GM19324 (cell line): ENCODE measurements around the gene SPART.
"Not testable (repeated sequence)": the region's sequence is repeated elsewhere in the genome, so short reads cannot be mapped to it uniquely, and the experiment has no call there.

Source experiments
- ATAC-seq: cut with Tn5 transposase; IDR thresholded peaks from one replicate; pipeline ENCODE4 v1.9.1; 2021; ENCODE audit warnings: mild to moderate bottlenecking, moderate library complexity; ENCODE audit not compliant: unreplicated experiment, low FRiP score

The SPART gene

GRCh38 chr13:36323408-36323807 lies 22.8 kb downstream of the SPART start:
- no peak for ATAC-seq

GRCh38 chr13:36319793-36320192 lies 26.4 kb downstream of the SPART start:
- ATAC-seq: not testable (repeated sequence)

- no peak for ATAC-seq
These were observed 32.9 kb downstream of the SPART start for GRCh38 chr13:36313047-36313969.

- no peak for ATAC-seq
These were observed 35.6 kb downstream of the SPART start for GRCh38 chr13:36310417-36311108.

GRCh38 chr13:36302289-36302688 lies 43.9 kb downstream of the SPART start:
- no peak for ATAC-seq

GRCh38 chr13:36299469-36299868 lies 46.7 kb downstream of the SPART start:
- not testable (repeated sequence) for ATAC-seq

- no peak for ATAC-seq
These were observed 47.6 kb downstream of the SPART start for GRCh38 chr13:36298535-36299068.

GRCh38 chr13:36297366-36298338 lies 48.5 kb downstream of the SPART start, which contains the start of gene CCDC169:
Gene CCDC169 (minus strand): TSS chr13:36297814. CDS start chr13:36297719, 95 bp downstream.
- peak; percentile 61 for ATAC-seq

- no peak for ATAC-seq
These were observed 52.1 kb downstream of the SPART start for GRCh38 chr13:36294096-36294495.

GRCh38 chr13:36293497-36293896 lies 52.7 kb downstream of the SPART start:
- no peak for ATAC-seq

GRCh38 chr13:36288794-36289391 lies 57.3 kb downstream of the SPART start:
- ATAC-seq: no peak

GRCh38 chr13:36286006-36286405 lies 60.2 kb downstream of the SPART start:
- no peak for ATAC-seq

- no peak for ATAC-seq
These were observed 63.3 kb downstream of the SPART start for GRCh38 chr13:36282821-36283432.

- ATAC-seq: no peak
These were observed 70.8 kb downstream of the SPART start for GRCh38 chr13:36275190-36276002.

- ATAC-seq: no peak
These were observed 72.8 kb downstream of the SPART start for GRCh38 chr13:36273431-36273830.

GRCh38 chr13:36261976-36262375 lies 84.2 kb downstream of the SPART start:
- no peak for ATAC-seq

- ATAC-seq: no peak
These were observed 85.2 kb downstream of the SPART start for GRCh38 chr13:36261011-36261410.

GRCh38 chr13:36259361-36260137 lies 86.6 kb downstream of the SPART start:
- no peak for ATAC-seq
